T-cell (primary cell): ENCODE measurements around the gene ELOVL4. TPM values are rescaled to one million over a fixed set of nuclear protein-coding genes. Genes with fewer than 3 reads are reported as not detected.
A peak's percentile ranks its signal among the peaks of the same experiment; 100 is the strongest.

Experiments used
- ATAC-seq, 4 experiments: fragments of 200-7000 bp in 3 of 4; fragments of 150-1000 bp in 1 of 4; cut with Tn5 transposase; replicated peaks in 1 of 4; 1 replicate in 3 of 4; 2 replicates in 1 of 4; pipeline ENCODE4 v1.10.0; 2021; ENCODE audit warnings: moderate library complexity in 3 of 4, mild to moderate bottlenecking in 2 of 4, moderate number of reproducible peaks in 1 of 4
- CTCF ChIA-PET, 2 donors: fragments of 300-600 bp; sonication (Branson Sonifier 250); formaldehyde crosslinking; loops; one replicate each; lab custom pipeline; 2022; ENCODE audit warnings: antibody characterized with exemption in 2 of 2; lab: Charles Lee
- POLR2A ChIA-PET, 2 donors: fragments of 300-600 bp; sonication (Branson Sonifier 250); formaldehyde crosslinking; loops; one replicate each; lab custom pipeline; 2022; ENCODE audit warnings: antibody characterized with exemption in 2 of 2; lab: Charles Lee
- DNase-seq, 35 experiments: peaks; one replicate each; pipeline versions ENCODE4 v3.0.0 to v3.0.0-alpha.2; 2013 to 2023
- H3K27ac ChIP-seq: one replicate; pipeline ENCODE4 v1.5.1; 2013; ENCODE audit warnings: low read length
- H3K27me3 ChIP-seq, 2 experiments: replicated peaks in 1 of 2; 1 replicate in 1 of 2; 2 replicates in 1 of 2; pipeline versions ENCODE4 v1.6.1 to v1.7.0; 2013; ENCODE audit warnings: low read length in 1 of 2, mixed read lengths in 1 of 2; ENCODE audit not compliant: control insufficient read depth in 2 of 2, insufficient read depth in 2 of 2; ENCODE audit errors: extremely low read depth in 1 of 2
- H3K36me3 ChIP-seq, 2 donors: 1 replicate in 1 of 2; 2 replicates in 1 of 2; pipeline versions ENCODE4 v1.6.1 to v1.7.0; 2013; ENCODE audit warnings: low read length in 1 of 2; ENCODE audit not compliant: control insufficient read depth in 2 of 2, insufficient read depth in 1 of 2; ENCODE audit errors: extremely low read depth in 1 of 2
- H3K4me1 ChIP-seq, 2 experiments: 1 replicate in 1 of 2; 2 replicates in 1 of 2; pipeline versions ENCODE4 v1.6.1 to v1.7.0; 2013; ENCODE audit warnings: low read length in 2 of 2, mixed read lengths in 1 of 2; ENCODE audit not compliant: insufficient read depth in 2 of 2, control insufficient read depth in 1 of 2; ENCODE audit errors: extremely low read depth in 1 of 2
- H3K4me3 ChIP-seq, 2 donors: 1 replicate in 1 of 2; 2 replicates in 1 of 2; pipeline versions ENCODE4 v1.5.1 to v1.7.0; 2013; ENCODE audit warnings: mild to moderate bottlenecking in 2 of 2, low read length in 1 of 2, moderate library complexity in 1 of 2; ENCODE audit not compliant: control insufficient read depth in 1 of 2; ENCODE audit errors: extremely low read depth in 1 of 2
- H3K9me3 ChIP-seq: 2 replicates; pipeline ENCODE4 v1.7.0; 2013
- H3K27ac Mint-ChIP-seq, 2 donors: one replicate each; pipeline ENCODE4 v1.8.0; 2020 to 2021; ENCODE audit warnings: mild to moderate bottlenecking in 2 of 2, mixed read lengths in 2 of 2
- H3K27me3 Mint-ChIP-seq, 2 donors: one replicate each; pipeline ENCODE4 v1.8.0; 2021 to 2022; ENCODE audit warnings: mixed read lengths in 2 of 2
- H3K36me3 Mint-ChIP-seq: one replicate; pipeline ENCODE4 v1.8.0; 2021; ENCODE audit warnings: mixed read lengths
- H3K4me1 Mint-ChIP-seq, 3 donors: one replicate each; pipeline ENCODE4 v1.8.0; 2020 to 2022; ENCODE audit warnings: mixed read lengths in 3 of 3, mild to moderate bottlenecking in 1 of 3
- H3K4me3 Mint-ChIP-seq, 3 donors: one replicate each; pipeline ENCODE4 v1.8.0; 2020 to 2022; ENCODE audit warnings: mild to moderate bottlenecking in 3 of 3, mixed read lengths in 3 of 3, moderate library complexity in 3 of 3
- H3K9me3 Mint-ChIP-seq, 3 donors: one replicate each; pipeline ENCODE4 v1.8.0; 2020 to 2022; ENCODE audit warnings: mixed read lengths in 3 of 3
- WGBS: methylation state at CpG from one replicate; pipeline ENCODE4 v1.1.5; 2013; ENCODE audit warnings: missing lambda C conversion rate; ENCODE audit not compliant: insufficient coverage; 5-methylcytosine and 5-hydroxymethylcytosine counted together
- total RNA-seq, 35 experiments: library from RNA in 6 of 35; stranded (reverse) in 6 of 35; fragments of 120-200 nt in 1 of 35; gene quantifications; one replicate each; pipeline versions ENCODE4 v1.2.1 to v1.2.4 and lab custom pipeline; 2013 to 2026

ELOVL4 gene
- total RNA-seq, 5 donors from 2014 or later (not counting 1 experiment from before 2014, with no cell fraction given): 0.58 to 2.6 (median 1.6) TPM

GRCh38 chr6:79984261-79984660, 36.9 kb upstream of the ELOVL4 start:
- ATAC-seq (peak in 2 of 4 experiments; percentile 66 to 73), DNase-seq (peak in 5 of 35 experiments; percentile 3 to 46 (median 9))
- H3K4me3 Mint-ChIP-seq: no peak overlapping the region
- Histone ChIP-seq H3K9me3 (no peaks in the 10 kb centered on the region), H3K27me3 (no peaks in the 10 kb centered on the region), H3K36me3 (no peaks in the 10 kb centered on the region), H3K27ac (no peak overlapping the region), H3K4me1 (peaks cover 0 to 5% of the 10 kb centered on the region in 2 experiments), H3K4me3 (no peak overlapping the region)
- peak overlapping the region; percentile 41 to 49 for H3K27ac Mint-ChIP-seq
- H3K4me1 Mint-ChIP-seq: peaks cover 6 to 22% (median 9%) of the 10 kb centered on the region in 3 donors
- ChIA-PET CTCF (interaction anchor here (0.6 to 2.0 kb wide), 5 partner anchors 8 to 38 kb away, joined by 3 to 9 read pairs (median 4); no protein-coding TSS in a partner anchor), POLR2A (interaction anchor here in 1 of 2 donors (0.5 kb wide), 1 partner anchor 70 kb away, joined by 3 read pairs; no protein-coding TSS in a partner anchor)
- H3K36me3 Mint-ChIP-seq: no peaks in the 10 kb centered on the region
- WGBS: 33% methylated on average over 1 of the region's 2 CpGs
- H3K9me3 Mint-ChIP-seq: no peaks in the 10 kb centered on the region
- H3K27me3 Mint-ChIP-seq: peaks cover 0 to 2% of the 10 kb centered on the region in 2 donors

- no peaks in the 10 kb centered on the region for H3K9me3 Mint-ChIP-seq
- H3K4me3 Mint-ChIP-seq: peak overlapping the region in 1 of 3 donors; percentile 34
Measured at GRCh38 chr6:79981652-79982051, 34.3 kb upstream of the ELOVL4 start.

GRCh38 chr6:79971193-79971592, 23.8 kb upstream of the ELOVL4 start:
- DNase-seq (no peak), ATAC-seq (no peak)
- ChIA-PET CTCF (interaction anchor here in 1 of 2 donors (0.7 kb wide), 1 partner anchor 170 kb away, joined by 4 read pairs; no protein-coding TSS in a partner anchor), POLR2A (no interaction called here)
- Histone ChIP-seq H3K4me3 (no peak overlapping the region), H3K4me1 (no peaks in the 10 kb centered on the region), H3K36me3 (no peaks in the 10 kb centered on the region), H3K27me3 (no peaks in the 10 kb centered on the region), H3K9me3 (no peaks in the 10 kb centered on the region), H3K27ac (no peak overlapping the region)
- no peaks in the 10 kb centered on the region for H3K4me1 Mint-ChIP-seq
- H3K27me3 Mint-ChIP-seq: peaks cover 3 to 12% of the 10 kb centered on the region in 2 donors
- no peak overlapping the region for H3K27ac Mint-ChIP-seq
- H3K36me3 Mint-ChIP-seq: peaks cover 7% of the 10 kb centered on the region
- no peak overlapping the region for H3K4me3 Mint-ChIP-seq
- peaks cover 14 to 35% (median 15%) of the 10 kb centered on the region in 3 donors for H3K9me3 Mint-ChIP-seq

More at GRCh38 chr6:79981652-79982051, 34.3 kb upstream of the ELOVL4 start:
- POLR2A ChIA-PET: no interaction called here
- Mint-ChIP-seq H3K27ac (peak overlapping the region in 1 of 2 donors; percentile 85), H3K36me3 (no peaks in the 10 kb centered on the region), H3K4me1 (peaks cover 6 to 22% (median 9%) of the 10 kb centered on the region in 3 donors), H3K27me3 (peaks cover 3 to 7% of the 10 kb centered on the region in 2 donors)
- peak in 1 of 35 experiments; percentile 10 for DNase-seq
- CTCF ChIA-PET: interaction anchor here in 1 of 2 donors (0.7 to 1.5 kb wide), 6 partner anchors 22 to 598 kb away, joined by 3 to 9 read pairs (median 4); no protein-coding TSS in a partner anchor
- Histone ChIP-seq H3K9me3 (no peaks in the 10 kb centered on the region), H3K4me1 (peaks cover 0 to 5% of the 10 kb centered on the region in 2 experiments), H3K27me3 (no peaks in the 10 kb centered on the region), H3K4me3 (no peak overlapping the region), H3K36me3 (no peaks in the 10 kb centered on the region), H3K27ac (peak overlapping the region; percentile 4)
- whole genome bisulfite sequencing: no CpG with 5 or more reads among the region's 4 CpGs
- peak in 2 of 4 experiments; percentile 32 to 63 for ATAC-seq

- Histone ChIP-seq H3K4me1 (peaks cover 0 to 5% of the 10 kb centered on the region in 2 experiments), H3K27ac (no peak overlapping the region), H3K27me3 (peaks cover 0 to 4% of the 10 kb centered on the region in 2 experiments), H3K9me3 (no peaks in the 10 kb centered on the region), H3K4me3 (no peak overlapping the region), H3K36me3 (no peaks in the 10 kb centered on the region)
- peaks cover 8% of the 10 kb centered on the region for H3K36me3 Mint-ChIP-seq
- ChIA-PET CTCF (no interaction called here), POLR2A (no interaction called here)
- no peak overlapping the region for H3K27ac Mint-ChIP-seq
- ATAC-seq: no peak
- H3K4me3 Mint-ChIP-seq: no peak overlapping the region
- H3K4me1 Mint-ChIP-seq: peaks cover 0 to 3% (median 3%) of the 10 kb centered on the region in 3 donors
- no peak for DNase-seq
- H3K9me3 Mint-ChIP-seq: peaks cover 14 to 40% (median 15%) of the 10 kb centered on the region in 3 donors
- no CpG with 5 or more reads among the region's 5 CpGs for WGBS
- H3K27me3 Mint-ChIP-seq: peaks cover 3 to 12% of the 10 kb centered on the region in 2 donors
Measured at GRCh38 chr6:79969784-79970183, 22.4 kb upstream of the ELOVL4 start.

- Mint-ChIP-seq H3K27me3 (peaks cover 3 to 12% of the 10 kb centered on the region in 2 donors), H3K9me3 (peaks cover 14 to 40% (median 15%) of the 10 kb centered on the region in 3 donors), H3K4me3 (no peak overlapping the region), H3K36me3 (peaks cover 8% of the 10 kb centered on the region), H3K4me1 (peaks cover 0 to 15% (median 8%) of the 10 kb centered on the region in 3 donors), H3K27ac (no peak overlapping the region)
- no peak for ATAC-seq
- Histone ChIP-seq H3K4me3 (no peak overlapping the region), H3K36me3 (no peaks in the 10 kb centered on the region), H3K27ac (no peak overlapping the region), H3K27me3 (peaks cover 0 to 4% of the 10 kb centered on the region in 2 experiments), H3K4me1 (peaks cover 3 to 5% of the 10 kb centered on the region in 2 experiments), H3K9me3 (no peaks in the 10 kb centered on the region)
- ChIA-PET CTCF (interaction anchor here in 1 of 2 donors (0.9 kb wide), 1 partner anchor 18 kb away, joined by 3 read pairs; no protein-coding TSS in a partner anchor), POLR2A (no interaction called here)
- DNase-seq: no peak
Measured at GRCh38 chr6:79967178-79967577, 19.8 kb upstream of the ELOVL4 start.

- peaks cover 0 to 15% (median 8%) of the 10 kb centered on the region in 3 donors for H3K4me1 Mint-ChIP-seq
- Histone ChIP-seq H3K27ac (peak overlapping the region; percentile 61), H3K4me1 (peaks cover 3 to 5% of the 10 kb centered on the region in 2 experiments), H3K36me3 (no peaks in the 10 kb centered on the region), H3K4me3 (no peak overlapping the region), H3K9me3 (no peaks in the 10 kb centered on the region), H3K27me3 (peaks cover 0 to 4% of the 10 kb centered on the region in 2 experiments)
- ChIA-PET POLR2A (interaction anchor here in 1 of 2 donors (0.9 kb wide), 1 partner anchor 18 kb away, joined by 3 read pairs; no protein-coding TSS in a partner anchor), CTCF (interaction anchor here (1.1 to 1.5 kb wide), 5 partner anchors 10 to 21 kb away, joined by 3 to 10 read pairs (median 4); no protein-coding TSS in a partner anchor)
- DNase-seq: peak in 6 of 35 experiments; percentile 1 to 43 (median 12)
- H3K36me3 Mint-ChIP-seq: peaks cover 8% of the 10 kb centered on the region
- peak in 2 of 4 experiments; percentile 74 to 81 for ATAC-seq
- H3K27me3 Mint-ChIP-seq: peaks cover 0 to 14% of the 10 kb centered on the region in 2 donors
- H3K27ac Mint-ChIP-seq: peak overlapping the region; percentile 64 to 69
- H3K9me3 Mint-ChIP-seq: peaks cover 10 to 37% (median 12%) of the 10 kb centered on the region in 3 donors
- H3K4me3 Mint-ChIP-seq: no peak overlapping the region
- WGBS: 0% methylated on average over 1 of the region's 3 CpGs
Measured at GRCh38 chr6:79964607-79965081, 17.3 kb upstream of the ELOVL4 start.
